HG03571 (cell line): ENCODE measurements around the gene KBTBD13.

Source experiments
- ATAC-seq: cut with Tn5 transposase; IDR thresholded peaks from one replicate; pipeline ENCODE4 v1.9.1; 2021; ENCODE audit not compliant: unreplicated experiment

Gene KBTBD13

DNA sequence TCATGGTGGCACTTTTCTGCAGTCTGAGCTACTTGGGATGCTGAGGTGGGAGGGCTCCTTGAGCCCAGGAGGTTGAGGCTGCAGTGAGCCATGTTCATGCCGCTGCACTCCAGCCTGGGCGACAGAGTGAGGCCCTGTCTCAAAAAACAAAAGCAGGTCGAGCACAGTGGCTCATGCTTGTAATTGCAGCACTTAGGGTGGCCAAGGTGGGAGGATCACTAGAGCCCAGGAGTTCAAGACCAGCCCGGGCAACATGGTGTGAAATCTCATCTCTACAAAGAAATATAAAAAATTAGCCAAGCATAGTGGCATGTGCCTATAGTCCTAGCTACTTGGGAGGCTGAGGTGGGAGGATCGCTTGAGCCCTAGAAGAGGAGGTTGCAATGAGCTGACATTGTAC lies 28.5 kb downstream of the KBTBD13 start:
- ATAC-seq, result no peak

GRCh38 chr15:65106011-65106590 lies 29.6 kb downstream of the KBTBD13 start:
- no peak for ATAC-seq

GRCh38 chr15:65110676-65111292 lies 34.2 kb downstream of the KBTBD13 start:
- ATAC-seq, result no peak

GRCh38 chr15:65115086-65115485 lies 38.5 kb downstream of the KBTBD13 start, which contains the start of gene UBAP1L:
UBAP1L (minus strand) TSS chr15:65115200; CDS start chr15:65106215, 8,985 bp downstream.
- no peak for ATAC-seq

- no peak for ATAC-seq
Observed at GRCh38 chr15:65115542-65115941, 39.0 kb downstream of the KBTBD13 start.
